Ishikawa (cell line): ENCODE data around the gene CEP128.

Experiments used
- CEBPB ChIP-seq: IDR thresholded peaks from 2 replicates; pipeline ENCODE4 v1.6.1; 2012
- RAD21 ChIP-seq: IDR thresholded peaks from 2 replicates; pipeline ENCODE4 v1.6.1; 2012; ENCODE audit warnings: low read depth
- TAF1 ChIP-seq: IDR thresholded peaks from 2 replicates; pipeline ENCODE4 v1.6.1; 2012; ENCODE audit warnings: low read depth, mild to moderate bottlenecking
- TCF12 ChIP-seq: IDR thresholded peaks from 2 replicates; pipeline ENCODE4 v1.6.1; 2012; ENCODE audit warnings: low read depth
- TEAD4 ChIP-seq: IDR thresholded peaks from 2 replicates; pipeline ENCODE4 v1.6.1; 2012
- YY1 ChIP-seq: IDR thresholded peaks from 2 replicates; pipeline ENCODE4 v1.6.1; 2012; ENCODE audit warnings: low read depth
- ZBTB7A ChIP-seq: IDR thresholded peaks from 2 replicates; pipeline ENCODE4 v1.6.1; 2012; ENCODE audit warnings: low read depth
- TF ChIP-seq, protein P1 (sequence below): IDR thresholded peaks from 2 replicates; pipeline ENCODE4 v1.6.1; 2012
- TF ChIP-seq, protein P2 (sequence below): IDR thresholded peaks from 2 replicates; pipeline ENCODE4 v1.6.1; 2012; ENCODE audit warnings: low read depth, mild to moderate bottlenecking

DNA sequence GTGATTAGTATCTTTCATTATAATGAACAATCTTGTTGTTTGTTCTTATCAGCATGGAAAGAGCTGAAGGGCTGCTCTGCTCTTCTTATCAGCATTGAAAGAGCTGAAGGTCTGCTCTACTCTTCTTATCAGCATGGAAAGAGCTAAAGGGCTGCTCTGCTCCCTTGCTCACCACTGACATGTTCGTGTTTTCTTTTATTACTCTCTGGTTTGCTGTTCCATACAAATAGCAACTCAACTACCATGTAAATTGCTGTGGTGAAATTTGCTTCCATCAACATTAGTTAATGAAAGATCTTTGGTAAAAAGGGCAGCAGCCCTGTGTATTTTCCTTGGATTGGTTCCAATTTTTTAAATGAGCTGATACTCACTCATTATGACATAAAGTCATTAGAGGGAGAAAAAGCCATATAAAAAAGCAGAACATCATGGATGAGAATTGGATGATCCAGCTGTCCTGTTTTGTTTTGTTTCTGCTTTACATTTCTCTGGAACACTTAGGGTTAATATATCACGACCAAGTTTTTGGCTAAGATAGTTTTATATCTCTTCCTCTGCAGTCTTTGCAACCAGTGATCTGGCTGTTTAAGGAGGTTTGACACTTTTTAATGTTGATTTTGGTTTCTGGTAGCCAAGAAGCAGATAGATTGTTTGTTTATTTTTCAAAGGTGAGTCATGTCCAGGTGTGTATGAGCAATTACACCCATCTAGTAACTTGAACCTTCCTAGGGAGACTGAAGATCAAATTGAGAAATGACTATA lies 356.6 kb downstream of the CEP128 start:
- no peak for TF ChIP-seq TAF1
- TF ChIP-seq, protein P1, sequence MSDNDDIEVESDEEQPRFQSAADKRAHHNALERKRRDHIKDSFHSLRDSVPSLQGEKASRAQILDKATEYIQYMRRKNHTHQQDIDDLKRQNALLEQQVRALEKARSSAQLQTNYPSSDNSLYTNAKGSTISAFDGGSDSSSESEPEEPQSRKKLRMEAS = no peak
- no peak for TF ChIP-seq TEAD4
- TF ChIP-seq YY1 = no peak
- no peak for TF ChIP-seq RAD21
- TF ChIP-seq CEBPB = no peak
- TF ChIP-seq ZBTB7A = no peak
- TF ChIP-seq, protein P2, sequence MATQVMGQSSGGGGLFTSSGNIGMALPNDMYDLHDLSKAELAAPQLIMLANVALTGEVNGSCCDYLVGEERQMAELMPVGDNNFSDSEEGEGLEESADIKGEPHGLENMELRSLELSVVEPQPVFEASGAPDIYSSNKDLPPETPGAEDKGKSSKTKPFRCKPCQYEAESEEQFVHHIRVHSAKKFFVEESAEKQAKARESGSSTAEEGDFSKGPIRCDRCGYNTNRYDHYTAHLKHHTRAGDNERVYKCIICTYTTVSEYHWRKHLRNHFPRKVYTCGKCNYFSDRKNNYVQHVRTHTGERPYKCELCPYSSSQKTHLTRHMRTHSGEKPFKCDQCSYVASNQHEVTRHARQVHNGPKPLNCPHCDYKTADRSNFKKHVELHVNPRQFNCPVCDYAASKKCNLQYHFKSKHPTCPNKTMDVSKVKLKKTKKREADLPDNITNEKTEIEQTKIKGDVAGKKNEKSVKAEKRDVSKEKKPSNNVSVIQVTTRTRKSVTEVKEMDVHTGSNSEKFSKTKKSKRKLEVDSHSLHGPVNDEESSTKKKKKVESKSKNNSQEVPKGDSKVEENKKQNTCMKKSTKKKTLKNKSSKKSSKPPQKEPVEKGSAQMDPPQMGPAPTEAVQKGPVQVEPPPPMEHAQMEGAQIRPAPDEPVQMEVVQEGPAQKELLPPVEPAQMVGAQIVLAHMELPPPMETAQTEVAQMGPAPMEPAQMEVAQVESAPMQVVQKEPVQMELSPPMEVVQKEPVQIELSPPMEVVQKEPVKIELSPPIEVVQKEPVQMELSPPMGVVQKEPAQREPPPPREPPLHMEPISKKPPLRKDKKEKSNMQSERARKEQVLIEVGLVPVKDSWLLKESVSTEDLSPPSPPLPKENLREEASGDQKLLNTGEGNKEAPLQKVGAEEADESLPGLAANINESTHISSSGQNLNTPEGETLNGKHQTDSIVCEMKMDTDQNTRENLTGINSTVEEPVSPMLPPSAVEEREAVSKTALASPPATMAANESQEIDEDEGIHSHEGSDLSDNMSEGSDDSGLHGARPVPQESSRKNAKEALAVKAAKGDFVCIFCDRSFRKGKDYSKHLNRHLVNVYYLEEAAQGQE = no peak
- no peak for TF ChIP-seq TCF12
